HepG2 (cell line): Measurements from ENCODE around the gene KMT2D. TPM values are rescaled to one million over a fixed set of nuclear protein-coding genes. Genes with fewer than 3 reads are reported as not detected.

Source experiments
- CBFB ChIP-seq: sonication (generic); formaldehyde crosslinking; IDR thresholded peaks from 2 replicates; pipeline ENCODE4 v1.4.0; 2020; ENCODE audit warnings: missing genetic modification reagents
- FOXA3 ChIP-seq: IDR thresholded peaks from 2 replicates; pipeline ENCODE4 v1.6.1; 2016; ENCODE audit warnings: missing genetic modification reagents, missing compliant biosample characterization
- MAX ChIP-seq: IDR thresholded peaks from 2 replicates; pipeline ENCODE4 v1.6.1; 2012; ENCODE audit warnings: inconsistent platforms
- NCOA2 ChIP-seq: sonication (generic); formaldehyde crosslinking; IDR thresholded peaks from 2 replicates; pipeline ENCODE4 v1.8.0; 2022; ENCODE audit warnings: inconsistent platforms
- RAD51 ChIP-seq: fragments of 450-650 bp; IDR thresholded peaks from 2 replicates; pipeline ENCODE4 v1.6.1; 2016; ENCODE audit warnings: borderline replicate concordance
- ZBTB38 ChIP-seq: sonication (generic); formaldehyde crosslinking; IDR thresholded peaks from 2 replicates; pipeline ENCODE4 v1.5.1; 2020; ENCODE audit warnings: mild to moderate bottlenecking, missing genetic modification reagents
- ZNF18 ChIP-seq: sonication (generic); formaldehyde crosslinking; IDR thresholded peaks from 2 replicates; pipeline ENCODE4 v1.8.0; 2022; ENCODE audit warnings: mild to moderate bottlenecking, missing genetic modification reagents; ENCODE audit not compliant: insufficient replicate concordance
- ZNF263 ChIP-seq: sonication (generic); formaldehyde crosslinking; IDR thresholded peaks from 2 replicates; pipeline ENCODE4 v1.4.0; 2020; ENCODE audit warnings: missing genetic modification reagents
- ZNF446 ChIP-seq: sonication (generic); formaldehyde crosslinking; IDR thresholded peaks from 2 replicates; pipeline ENCODE4 v1.5.0; 2020; ENCODE audit warnings: mild to moderate bottlenecking, missing genetic modification reagents
- ZNF674 ChIP-seq: sonication (generic); formaldehyde crosslinking; IDR thresholded peaks from 2 replicates; pipeline ENCODE4 v1.5.0; 2020; ENCODE audit warnings: low read depth, mild to moderate bottlenecking, missing genetic modification reagents
- ZNF749 ChIP-seq: sonication (generic); formaldehyde crosslinking; IDR thresholded peaks from 2 replicates; pipeline ENCODE4 v1.8.0; 2022; ENCODE audit warnings: mild to moderate bottlenecking, missing genetic modification reagents, moderate library complexity, borderline replicate concordance
- ZNF792 ChIP-seq: IDR thresholded peaks from 2 replicates; pipeline ENCODE4 v1.6.1; 2016
- polyA plus RNA-seq, 8 experiments: library from polyadenylated mRNA; depleted of rRNA in 3 of 8; stranded (reverse) in 7 of 8; unstranded in 1 of 8; fragments of >200 nt; fragmentation: Illumina TruSeq in 4 of 8; extraction: Trizol in 4 of 8; gene quantifications; 2 replicates each; pipeline versions ENCODE4 v1.2.1 to v1.2.3, GENCODE V29; 2011 to 2016; ENCODE audit warnings: low read depth in 4 of 8, missing spikeins in 1 of 8, mixed read lengths in 1 of 8; ENCODE audit not compliant: insufficient read depth in 1 of 8
- total RNA-seq, 5 experiments: library from RNA; depleted of rRNA; stranded (reverse); fragments of >200 nt; fragmentation: Illumina TruSeq; extraction: Trizol; gene quantifications; 2 replicates each; pipeline ENCODE4 v1.2.3, GENCODE V29; 2016; ENCODE audit warnings: low read depth in 1 of 5
- TF ChIP-seq, protein P1 (sequence below): sonication (generic); formaldehyde crosslinking; IDR thresholded peaks from 2 replicates; pipeline ENCODE4 v1.4.0; 2020; ENCODE audit warnings: missing genetic modification reagents
- TF ChIP-seq, protein P2 (sequence below): sonication (generic); formaldehyde crosslinking; IDR thresholded peaks from 2 replicates; pipeline ENCODE4 v1.4.0; 2020; ENCODE audit warnings: missing genetic modification reagents
- TF ChIP-seq, protein P3 (sequence below): sonication (generic); formaldehyde crosslinking; IDR thresholded peaks from 2 replicates; pipeline ENCODE4 v1.4.0; 2020; ENCODE audit warnings: missing genetic modification reagents, mild to moderate bottlenecking, borderline replicate concordance
- TF ChIP-seq, protein P4 (sequence below): sonication (generic); formaldehyde crosslinking; IDR thresholded peaks from 2 replicates; pipeline ENCODE4 v1.4.0; 2020; ENCODE audit warnings: missing genetic modification reagents
- TF ChIP-seq, protein P5 (sequence below): IDR thresholded peaks from 2 replicates; pipeline ENCODE4 v1.6.1; 2016

Gene KMT2D
- total and polyA plus RNA-seq, 2 of the 13 experiments (the other 11 are each of a cell fraction or from before 2014, with no cell fraction given): 8.1 to 10.4 TPM

DNA sequence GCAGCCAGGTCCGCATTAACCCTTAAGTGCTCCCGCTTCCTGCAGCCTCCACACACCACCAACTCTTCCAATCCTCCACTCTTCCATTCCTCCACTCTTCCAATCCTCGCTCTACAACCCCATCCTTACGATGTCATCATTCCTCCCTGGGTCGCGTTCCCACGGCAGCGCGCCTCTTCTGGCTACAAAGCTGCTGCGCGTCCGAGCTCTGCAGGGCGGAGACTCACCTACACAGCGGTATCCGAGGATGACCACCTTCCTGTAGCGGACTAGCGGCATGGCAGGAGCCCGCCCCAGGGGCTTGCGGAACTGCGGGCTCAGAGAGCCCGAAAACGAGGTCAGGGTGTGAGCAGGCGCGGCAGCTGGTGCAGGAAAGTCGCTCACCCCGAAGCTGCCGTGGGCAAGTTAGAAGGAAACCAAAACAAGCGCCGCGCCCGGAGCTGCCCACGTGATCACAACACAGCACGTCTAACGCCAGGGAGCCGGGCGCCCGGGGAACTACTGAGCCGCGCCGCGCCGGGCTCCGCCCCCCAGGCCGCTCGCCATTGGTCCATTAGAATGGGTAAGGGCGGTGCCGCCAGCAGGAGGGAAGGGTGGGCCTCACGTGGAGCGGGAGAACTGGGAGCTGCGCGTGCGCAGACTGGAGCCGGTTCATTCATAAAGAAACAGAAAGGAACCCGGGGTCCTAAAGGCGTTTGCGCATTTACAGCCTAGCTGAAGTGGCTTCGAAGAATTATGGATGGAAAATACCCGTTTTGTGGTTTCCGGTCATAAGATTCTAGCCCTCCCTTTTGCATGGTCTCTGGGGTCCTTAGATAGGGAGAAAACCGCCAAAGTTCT, 9.1 kb upstream of the KMT2D start, which contains the start of gene RHEBL1 (continued):
- TF ChIP-seq, protein P1, sequence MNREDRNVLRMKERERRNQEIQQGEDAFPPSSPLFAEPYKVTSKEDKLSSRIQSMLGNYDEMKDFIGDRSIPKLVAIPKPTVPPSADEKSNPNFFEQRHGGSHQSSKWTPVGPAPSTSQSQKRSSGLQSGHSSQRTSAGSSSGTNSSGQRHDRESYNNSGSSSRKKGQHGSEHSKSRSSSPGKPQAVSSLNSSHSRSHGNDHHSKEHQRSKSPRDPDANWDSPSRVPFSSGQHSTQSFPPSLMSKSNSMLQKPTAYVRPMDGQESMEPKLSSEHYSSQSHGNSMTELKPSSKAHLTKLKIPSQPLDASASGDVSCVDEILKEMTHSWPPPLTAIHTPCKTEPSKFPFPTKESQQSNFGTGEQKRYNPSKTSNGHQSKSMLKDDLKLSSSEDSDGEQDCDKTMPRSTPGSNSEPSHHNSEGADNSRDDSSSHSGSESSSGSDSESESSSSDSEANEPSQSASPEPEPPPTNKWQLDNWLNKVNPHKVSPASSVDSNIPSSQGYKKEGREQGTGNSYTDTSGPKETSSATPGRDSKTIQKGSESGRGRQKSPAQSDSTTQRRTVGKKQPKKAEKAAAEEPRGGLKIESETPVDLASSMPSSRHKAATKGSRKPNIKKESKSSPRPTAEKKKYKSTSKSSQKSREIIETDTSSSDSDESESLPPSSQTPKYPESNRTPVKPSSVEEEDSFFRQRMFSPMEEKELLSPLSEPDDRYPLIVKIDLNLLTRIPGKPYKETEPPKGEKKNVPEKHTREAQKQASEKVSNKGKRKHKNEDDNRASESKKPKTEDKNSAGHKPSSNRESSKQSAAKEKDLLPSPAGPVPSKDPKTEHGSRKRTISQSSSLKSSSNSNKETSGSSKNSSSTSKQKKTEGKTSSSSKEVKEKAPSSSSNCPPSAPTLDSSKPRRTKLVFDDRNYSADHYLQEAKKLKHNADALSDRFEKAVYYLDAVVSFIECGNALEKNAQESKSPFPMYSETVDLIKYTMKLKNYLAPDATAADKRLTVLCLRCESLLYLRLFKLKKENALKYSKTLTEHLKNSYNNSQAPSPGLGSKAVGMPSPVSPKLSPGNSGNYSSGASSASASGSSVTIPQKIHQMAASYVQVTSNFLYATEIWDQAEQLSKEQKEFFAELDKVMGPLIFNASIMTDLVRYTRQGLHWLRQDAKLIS (CRISPR knock-in tag): no peak
- TF ChIP-seq ZNF792 (CRISPR knock-in tag): peak; percentile 68; the same call in 1 of the 2 replicates
- no peak for TF ChIP-seq ZNF674
- TF ChIP-seq, protein P2, sequence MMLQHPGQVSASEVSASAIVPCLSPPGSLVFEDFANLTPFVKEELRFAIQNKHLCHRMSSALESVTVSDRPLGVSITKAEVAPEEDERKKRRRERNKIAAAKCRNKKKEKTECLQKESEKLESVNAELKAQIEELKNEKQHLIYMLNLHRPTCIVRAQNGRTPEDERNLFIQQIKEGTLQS (CRISPR knock-in tag): no peak
- TF ChIP-seq ZNF263 (CRISPR knock-in tag): peak; percentile 54; the same call in 1 of the 2 replicates
- peak; percentile 78; the same call in 1 of the 2 replicates for TF ChIP-seq ZNF749 (CRISPR knock-in tag)
- TF ChIP-seq, protein P3, sequence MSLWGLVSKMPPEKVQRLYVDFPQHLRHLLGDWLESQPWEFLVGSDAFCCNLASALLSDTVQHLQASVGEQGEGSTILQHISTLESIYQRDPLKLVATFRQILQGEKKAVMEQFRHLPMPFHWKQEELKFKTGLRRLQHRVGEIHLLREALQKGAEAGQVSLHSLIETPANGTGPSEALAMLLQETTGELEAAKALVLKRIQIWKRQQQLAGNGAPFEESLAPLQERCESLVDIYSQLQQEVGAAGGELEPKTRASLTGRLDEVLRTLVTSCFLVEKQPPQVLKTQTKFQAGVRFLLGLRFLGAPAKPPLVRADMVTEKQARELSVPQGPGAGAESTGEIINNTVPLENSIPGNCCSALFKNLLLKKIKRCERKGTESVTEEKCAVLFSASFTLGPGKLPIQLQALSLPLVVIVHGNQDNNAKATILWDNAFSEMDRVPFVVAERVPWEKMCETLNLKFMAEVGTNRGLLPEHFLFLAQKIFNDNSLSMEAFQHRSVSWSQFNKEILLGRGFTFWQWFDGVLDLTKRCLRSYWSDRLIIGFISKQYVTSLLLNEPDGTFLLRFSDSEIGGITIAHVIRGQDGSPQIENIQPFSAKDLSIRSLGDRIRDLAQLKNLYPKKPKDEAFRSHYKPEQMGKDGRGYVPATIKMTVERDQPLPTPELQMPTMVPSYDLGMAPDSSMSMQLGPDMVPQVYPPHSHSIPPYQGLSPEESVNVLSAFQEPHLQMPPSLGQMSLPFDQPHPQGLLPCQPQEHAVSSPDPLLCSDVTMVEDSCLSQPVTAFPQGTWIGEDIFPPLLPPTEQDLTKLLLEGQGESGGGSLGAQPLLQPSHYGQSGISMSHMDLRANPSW: no peak
- TF ChIP-seq, protein P4, sequence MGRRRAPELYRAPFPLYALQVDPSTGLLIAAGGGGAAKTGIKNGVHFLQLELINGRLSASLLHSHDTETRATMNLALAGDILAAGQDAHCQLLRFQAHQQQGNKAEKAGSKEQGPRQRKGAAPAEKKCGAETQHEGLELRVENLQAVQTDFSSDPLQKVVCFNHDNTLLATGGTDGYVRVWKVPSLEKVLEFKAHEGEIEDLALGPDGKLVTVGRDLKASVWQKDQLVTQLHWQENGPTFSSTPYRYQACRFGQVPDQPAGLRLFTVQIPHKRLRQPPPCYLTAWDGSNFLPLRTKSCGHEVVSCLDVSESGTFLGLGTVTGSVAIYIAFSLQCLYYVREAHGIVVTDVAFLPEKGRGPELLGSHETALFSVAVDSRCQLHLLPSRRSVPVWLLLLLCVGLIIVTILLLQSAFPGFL: no peak
- 0 out of 2 replicates have a peak, but pooled peaks have one; percentile 15 for TF ChIP-seq ZBTB38 (CRISPR knock-in tag)
- TF ChIP-seq ZNF446 (CRISPR knock-in tag): no peak
- peak; percentile 15; the same call in 1 of the 2 replicates for TF ChIP-seq FOXA3
- TF ChIP-seq RAD51: peak; percentile 88
- no peak for TF ChIP-seq ZNF18 (CRISPR knock-in tag)
- no peak for TF ChIP-seq CBFB
- TF ChIP-seq, protein P5, sequence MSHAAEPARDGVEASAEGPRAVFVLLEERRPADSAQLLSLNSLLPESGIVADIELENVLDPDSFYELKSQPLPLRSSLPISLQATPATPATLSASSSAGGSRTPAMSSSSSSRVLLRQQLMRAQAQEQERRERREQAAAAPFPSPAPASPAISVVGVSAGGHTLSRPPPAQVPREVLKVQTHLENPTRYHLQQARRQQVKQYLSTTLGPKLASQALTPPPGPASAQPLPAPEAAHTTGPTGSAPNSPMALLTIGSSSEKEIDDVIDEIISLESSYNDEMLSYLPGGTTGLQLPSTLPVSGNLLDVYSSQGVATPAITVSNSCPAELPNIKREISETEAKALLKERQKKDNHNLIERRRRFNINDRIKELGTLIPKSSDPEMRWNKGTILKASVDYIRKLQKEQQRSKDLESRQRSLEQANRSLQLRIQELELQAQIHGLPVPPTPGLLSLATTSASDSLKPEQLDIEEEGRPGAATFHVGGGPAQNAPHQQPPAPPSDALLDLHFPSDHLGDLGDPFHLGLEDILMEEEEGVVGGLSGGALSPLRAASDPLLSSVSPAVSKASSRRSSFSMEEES (CRISPR knock-in tag): no peak
- TF ChIP-seq MAX: peak; percentile 67; the same call in 1 of the 2 replicates
- TF ChIP-seq NCOA2 (CRISPR knock-in tag): no peak
